HG03354 (cell line): ENCODE data around the gene ARRB1.
"Not testable (repeated sequence)": the region's sequence is repeated elsewhere in the genome, so short reads cannot be mapped to it uniquely, and the experiment has no call there.

Experiments
- ATAC-seq: cut with Tn5 transposase; IDR thresholded peaks from one replicate; pipeline ENCODE4 v1.9.1; 2021; ENCODE audit warnings: mild to moderate bottlenecking; ENCODE audit not compliant: unreplicated experiment, poor library complexity, severe bottlenecking

The ARRB1 gene

GRCh38 chr11:75306529-75306928 is 44.9 kb downstream of the ARRB1 start:
- ATAC-seq, result no peak

DNA sequence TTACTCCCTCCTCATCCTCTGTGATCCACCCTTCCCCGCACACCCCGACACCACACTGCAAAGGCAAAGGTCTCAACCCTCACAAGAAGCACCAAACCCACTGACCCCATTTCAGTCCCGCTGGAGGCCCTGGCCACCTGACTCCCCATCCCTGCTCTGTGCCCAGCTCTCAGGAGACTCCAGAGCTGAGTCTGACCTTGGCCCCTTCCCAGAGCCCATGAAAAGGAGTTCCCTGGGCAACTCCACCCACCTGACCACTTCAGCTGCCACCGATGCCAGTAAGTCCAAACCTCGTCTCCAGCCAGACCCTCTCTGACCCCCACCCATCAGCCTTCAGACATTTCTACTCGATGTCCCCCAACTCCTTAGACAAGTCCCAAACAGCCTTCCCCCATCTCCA is 45.5 kb downstream of the ARRB1 start:
- no peak for ATAC-seq

DNA sequence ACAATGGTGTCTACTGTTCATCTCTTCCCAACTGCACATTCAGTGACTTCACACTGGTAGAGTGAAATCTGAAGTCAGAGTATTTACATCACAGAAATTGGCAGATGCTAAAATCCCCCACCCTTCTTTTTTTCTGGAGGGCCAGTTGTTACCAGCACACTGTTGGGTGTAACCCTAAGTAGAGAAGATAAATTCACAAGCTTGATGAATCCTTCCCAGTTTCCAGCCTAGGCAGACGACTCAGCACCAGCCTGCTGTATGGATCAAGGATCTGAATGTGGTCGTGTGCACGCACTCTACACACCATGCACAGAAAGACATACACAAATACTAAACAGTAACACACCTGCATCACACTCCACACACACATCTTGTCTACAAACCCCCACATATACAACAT is 46.0 kb downstream of the ARRB1 start:
- no peak for ATAC-seq

DNA sequence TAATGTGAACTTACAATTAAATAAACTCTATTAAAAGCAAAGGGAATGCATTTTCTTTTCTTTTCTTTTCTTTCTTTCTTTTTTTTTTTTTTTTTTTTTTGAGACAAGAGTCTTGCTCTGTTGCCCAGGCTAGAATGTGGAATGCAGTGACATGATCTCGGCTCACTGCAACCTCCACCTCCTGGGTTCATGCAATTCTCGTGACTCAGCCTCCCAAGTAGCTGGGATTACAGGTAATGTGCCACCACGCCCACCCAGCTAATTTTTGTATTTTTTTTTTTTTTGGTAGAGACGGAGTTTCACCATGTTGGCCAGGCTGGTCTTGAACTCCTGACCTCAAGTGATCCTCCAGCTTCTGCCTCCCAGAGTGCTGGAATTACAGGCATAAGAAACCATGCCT is 46.5 kb downstream of the ARRB1 start:
- ATAC-seq, result not testable (repeated sequence)

- no peak for ATAC-seq
These were observed 47.8 kb downstream of the ARRB1 start for GRCh38 chr11:75303544-75304224.

GRCh38 chr11:75302371-75302770 is 49.1 kb downstream of the ARRB1 start:
- ATAC-seq, result no peak

GRCh38 chr11:75301601-75302345 is 49.7 kb downstream of the ARRB1 start:
- ATAC-seq, result no peak

- ATAC-seq, result no peak
These were observed 50.3 kb downstream of the ARRB1 start for GRCh38 chr11:75301131-75301530.

GRCh38 chr11:75298976-75299260 is 52.5 kb downstream of the ARRB1 start:
- ATAC-seq, result no peak

GRCh38 chr11:75298191-75298975 is 53.1 kb downstream of the ARRB1 start:
- ATAC-seq, result no peak

DNA sequence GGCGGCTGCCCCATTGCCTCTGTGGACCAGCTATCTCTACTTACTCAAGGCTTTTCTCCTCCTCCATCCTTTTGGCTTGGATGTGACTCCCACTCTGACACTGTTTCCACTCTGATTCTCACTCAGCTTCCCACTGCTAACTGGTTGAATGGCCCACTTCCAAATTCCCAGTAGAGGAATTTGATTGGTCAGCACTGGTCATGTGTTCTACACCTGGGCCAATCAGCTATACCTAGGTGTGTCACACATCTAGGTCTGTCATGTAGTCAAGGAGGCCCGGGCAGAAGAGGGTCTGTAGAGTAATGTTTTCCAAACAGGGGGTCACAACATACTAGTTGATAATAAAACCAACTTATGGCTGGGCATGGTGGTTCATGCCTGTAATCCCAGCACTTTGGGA is 57.6 kb downstream of the ARRB1 start:
- ATAC-seq, result no peak

GRCh38 chr11:75292943-75293342 is 58.5 kb downstream of the ARRB1 start:
- ATAC-seq, result no peak

DNA sequence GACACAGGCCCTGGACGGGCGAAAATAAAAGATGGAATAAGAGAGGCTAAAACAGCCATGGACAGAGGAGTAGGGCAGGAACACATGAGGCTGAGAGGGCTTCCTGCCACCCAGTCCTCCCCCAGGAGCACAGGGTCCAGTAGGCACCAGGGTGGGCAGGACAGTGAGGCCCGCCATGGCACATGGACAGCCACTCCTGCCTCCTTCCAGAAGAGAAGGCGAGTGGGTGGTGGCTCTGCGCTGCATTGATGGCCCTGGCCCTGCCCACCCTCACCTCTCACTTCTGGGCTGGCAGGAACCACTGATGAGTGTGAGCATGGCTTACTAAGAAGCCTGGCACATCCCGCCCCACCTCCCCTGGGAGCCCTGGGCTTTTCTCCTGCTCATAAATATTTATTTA is 59.7 kb downstream of the ARRB1 start:
- ATAC-seq, result no peak

GRCh38 chr11:75289919-75290318 is 61.5 kb downstream of the ARRB1 start:
- no peak for ATAC-seq

- ATAC-seq, result no peak
These were observed 62.0 kb downstream of the ARRB1 start for GRCh38 chr11:75289511-75289760.

DNA sequence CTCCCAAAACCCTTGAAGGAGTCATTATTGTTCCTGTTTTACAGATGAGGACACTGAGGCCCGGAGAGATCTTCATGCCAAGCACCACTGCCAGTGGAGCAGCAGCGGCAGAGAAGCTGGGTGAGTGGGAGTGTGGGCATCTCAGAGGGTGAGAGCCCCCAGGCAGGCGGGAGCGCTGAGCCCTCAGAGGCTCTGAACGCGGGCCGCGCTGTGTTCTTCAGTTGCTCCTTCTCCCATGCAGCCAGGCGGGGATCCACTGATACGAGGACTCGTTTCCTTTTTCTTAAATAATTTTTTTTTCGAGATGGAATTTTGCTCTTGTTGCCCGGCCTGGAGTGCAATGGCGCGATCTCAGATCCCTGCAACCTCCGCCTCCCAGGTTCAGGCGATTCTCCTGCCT is 63.9 kb downstream of the ARRB1 start:
- ATAC-seq, result no peak

DNA sequence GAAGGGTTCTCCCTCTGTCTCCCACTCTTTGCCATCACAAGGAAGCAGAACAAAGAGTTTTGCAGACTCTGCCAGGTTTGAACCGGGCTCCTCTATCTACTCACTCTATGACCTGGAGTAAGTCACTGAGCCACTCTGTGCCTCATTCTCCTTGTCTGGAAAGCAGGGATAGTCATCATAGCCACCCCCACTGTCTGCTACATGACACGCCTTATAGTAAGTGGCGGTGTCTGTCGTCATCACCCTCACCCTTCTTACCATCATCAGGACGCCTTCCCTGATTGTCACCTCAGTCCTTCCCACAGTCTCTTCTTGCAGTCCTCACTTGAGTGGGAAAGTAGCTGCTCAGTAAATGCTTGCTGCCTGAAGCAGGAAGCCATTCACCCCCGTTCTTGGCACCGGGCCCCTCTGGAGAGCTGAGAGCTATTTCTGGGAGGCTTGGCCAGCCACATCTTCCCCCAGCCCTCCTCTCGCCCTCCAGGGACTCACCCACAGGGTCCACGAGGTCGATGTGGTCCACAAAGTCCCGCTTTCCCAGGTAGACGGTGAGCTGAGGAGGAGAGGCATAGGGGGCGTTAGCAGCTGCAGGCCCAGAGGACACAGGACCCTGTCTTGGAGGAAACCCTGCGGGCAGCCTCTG is 64.5 kb downstream of the ARRB1 start:
- ATAC-seq, result no peak

DNA sequence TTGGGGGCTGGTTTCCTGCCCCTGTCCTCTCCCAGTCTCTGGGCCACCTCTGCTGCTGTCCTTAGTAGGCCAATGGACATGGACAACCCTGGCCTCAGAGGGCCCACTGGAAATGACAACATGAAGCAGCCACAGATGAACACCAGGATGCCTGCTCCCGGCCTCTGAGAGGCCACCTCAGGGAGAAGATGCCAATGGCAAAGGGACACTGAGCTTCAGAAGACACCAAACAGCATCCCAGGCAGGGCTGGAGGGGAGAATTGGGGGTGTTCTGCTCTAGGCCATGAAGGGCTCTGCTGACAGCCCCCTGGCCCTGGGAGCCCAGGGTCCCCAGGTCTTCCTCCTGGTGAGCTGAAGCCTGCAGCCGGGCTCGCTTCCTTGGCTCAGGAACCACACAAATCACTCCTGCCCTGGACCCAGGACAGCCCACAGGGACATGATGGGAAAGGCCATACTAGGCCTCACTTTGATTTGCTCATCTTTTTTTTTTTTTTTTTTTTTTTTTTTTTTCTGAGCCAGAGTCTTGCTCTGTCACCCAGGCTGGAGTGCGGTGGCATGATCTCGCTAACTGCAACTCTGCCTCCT is 65.6 kb downstream of the ARRB1 start:
- ATAC-seq, result no peak

DNA sequence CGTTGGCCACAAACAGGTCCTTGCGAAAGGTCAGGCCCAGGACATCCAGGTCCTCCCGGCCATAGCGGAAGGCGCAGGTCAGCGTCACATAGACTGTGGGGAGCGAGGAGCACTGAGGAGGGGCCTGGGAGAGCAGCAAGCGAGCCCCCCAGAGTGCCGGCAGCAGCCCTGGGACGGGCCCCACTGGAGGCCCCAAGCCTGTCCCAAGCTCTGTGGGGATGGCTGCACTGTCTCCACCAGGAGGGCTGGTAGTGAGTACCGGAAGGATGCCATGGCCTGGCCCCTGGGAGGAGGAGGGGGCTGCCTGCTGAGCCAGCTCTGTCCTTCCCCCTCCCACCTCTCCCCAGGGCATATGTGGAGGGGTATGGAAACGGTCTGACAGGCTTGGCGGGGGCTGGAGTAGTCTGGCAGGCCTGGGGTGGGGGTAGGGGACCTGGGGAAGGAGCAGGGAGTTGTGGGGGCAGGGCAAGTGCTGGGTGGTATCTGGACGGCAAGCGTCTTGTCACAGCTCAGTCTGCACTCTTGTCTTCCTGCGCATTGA is 68.0 kb downstream of the ARRB1 start:
- no peak for ATAC-seq

DNA sequence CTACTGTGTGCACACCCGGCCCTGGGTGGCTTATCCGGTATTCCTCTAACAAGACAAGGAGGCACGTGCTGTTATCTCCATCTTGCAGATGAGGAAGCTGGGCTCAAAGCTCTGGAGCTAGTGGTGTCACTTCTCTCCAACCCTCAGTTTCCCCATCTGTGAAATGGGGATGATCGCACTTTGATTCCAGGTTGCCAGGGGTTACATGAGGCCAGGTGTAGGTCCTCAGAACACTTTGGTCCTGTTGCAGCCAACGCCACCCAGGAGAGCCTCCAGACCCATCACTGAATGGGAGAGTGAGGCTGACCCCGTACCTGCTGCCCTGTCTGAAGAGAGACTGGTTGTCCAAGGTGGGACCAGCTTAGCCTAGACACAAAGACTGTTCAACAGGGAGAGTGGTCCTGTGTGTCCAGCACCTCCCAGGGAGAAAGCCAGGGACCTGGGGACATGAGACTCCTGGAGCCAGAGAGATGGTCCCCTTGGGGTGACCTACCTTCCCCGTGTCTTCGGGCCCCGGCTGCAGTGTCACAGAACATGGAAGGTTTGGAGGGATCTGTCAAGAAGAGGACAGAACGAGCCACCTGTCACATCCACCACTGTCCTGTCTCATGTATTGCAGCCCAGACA is 69.9 kb downstream of the ARRB1 start:
- ATAC-seq, result no peak
